Measurements from ENCODE around the gene ZMYM4.
"Not testable (repeated sequence)": the region's sequence is repeated elsewhere in the genome, so short reads cannot be mapped to it uniquely, and the experiment has no call there.

The ZMYM4 gene

GRCh38 chr1:35268282-35269200 is at the start of gene ZMYM4:
ZMYM4 (plus strand) TSS chr1:35268709; CDS start chr1:35269047, 338 bp downstream.
- peak; percentile 78 to 80 for DNase-seq (ENCODE audit: low read depth in 1 of 2, low spot score in 1 of 2)

DNA sequence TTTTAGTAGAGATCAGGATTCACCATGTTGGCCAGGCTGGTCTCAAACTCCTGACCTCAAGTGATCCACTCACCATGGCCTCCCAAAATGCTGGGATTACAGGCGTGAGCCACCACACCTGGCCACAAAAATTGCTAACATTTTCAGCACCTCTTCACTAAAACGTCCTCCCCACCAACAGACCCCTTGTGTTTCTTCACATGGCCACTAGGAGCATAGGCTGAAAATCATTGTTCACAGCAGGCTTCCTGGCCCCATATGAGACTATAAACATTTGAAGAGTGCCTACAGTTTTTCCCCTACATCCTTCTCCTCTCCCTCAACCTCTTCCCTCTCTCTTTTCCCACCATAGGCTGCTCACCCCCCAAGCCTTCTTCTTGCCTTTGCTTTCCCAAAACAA is 47.5 kb upstream of the ZMYM4 start:
- no peak for DNase-seq (ENCODE audit: low read depth in 1 of 2, low spot score in 1 of 2)

GRCh38 chr1:35222322-35223083 is 46.0 kb upstream of the ZMYM4 start:
- DNase-seq (ENCODE audit: low read depth in 1 of 2, low spot score in 1 of 2), result no peak

GRCh38 chr1:35223084-35223630 is 45.4 kb upstream of the ZMYM4 start:
- DNase-seq (ENCODE audit: low read depth in 1 of 2, low spot score in 1 of 2), result no peak

DNA sequence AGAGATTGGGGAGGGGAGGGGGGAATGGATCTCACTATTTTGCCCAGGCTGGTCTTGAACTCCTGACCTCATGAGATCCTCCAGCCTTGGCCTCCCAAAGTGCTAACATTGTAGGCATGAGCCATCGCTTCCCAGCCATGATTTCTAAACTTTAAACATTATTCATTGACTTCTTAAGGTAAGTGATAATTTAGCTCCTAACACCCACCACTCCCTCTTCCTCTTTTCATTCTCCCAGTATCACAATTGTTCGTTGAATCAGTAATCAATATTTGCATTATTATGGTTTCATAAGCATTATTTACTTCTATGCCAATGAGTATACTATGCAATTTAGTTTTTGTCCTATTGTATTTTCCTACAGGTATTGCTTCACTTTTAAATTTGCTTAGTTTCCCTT is 42.0 kb upstream of the ZMYM4 start:
- DNase-seq (ENCODE audit: low read depth in 1 of 2, low spot score in 1 of 2), result no peak

DNA sequence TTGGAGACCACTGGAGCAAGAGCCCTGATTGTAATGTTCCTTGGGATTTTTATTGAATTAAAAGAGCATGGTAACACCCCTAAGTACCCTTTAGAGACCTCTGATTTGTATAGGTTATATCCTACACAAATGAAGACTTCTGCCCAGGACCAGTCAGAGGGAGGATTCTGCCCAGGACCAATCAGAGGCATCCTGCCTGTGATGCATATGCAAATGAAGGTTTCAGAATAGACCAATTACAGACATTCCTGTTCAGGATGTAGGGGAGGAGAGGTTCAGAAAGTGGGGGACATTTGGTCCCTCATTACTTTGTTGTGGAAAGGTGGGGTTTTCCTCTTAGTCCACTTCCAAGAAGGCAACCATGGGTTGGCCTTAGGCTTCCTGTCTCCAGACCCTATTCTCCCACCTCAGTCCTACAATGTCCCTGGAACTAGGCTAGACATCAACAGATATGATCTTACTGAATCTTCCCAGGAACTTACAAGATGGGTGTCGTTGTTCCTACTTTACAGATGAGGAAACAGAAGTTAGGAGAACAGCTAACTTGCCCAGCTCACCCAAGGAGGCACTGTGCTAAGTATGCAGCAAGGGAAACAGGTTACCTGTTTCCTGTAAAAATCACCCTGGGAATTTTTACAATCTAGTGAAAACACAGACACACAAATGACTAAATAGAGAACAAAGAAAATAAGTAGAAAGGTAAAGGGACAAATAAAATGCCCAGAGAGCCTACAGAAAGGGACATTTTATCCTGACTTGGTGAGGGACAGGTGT is 38.7 kb upstream of the ZMYM4 start:
- no peak for DNase-seq (ENCODE audit: low read depth in 1 of 2, low spot score in 1 of 2)

DNA sequence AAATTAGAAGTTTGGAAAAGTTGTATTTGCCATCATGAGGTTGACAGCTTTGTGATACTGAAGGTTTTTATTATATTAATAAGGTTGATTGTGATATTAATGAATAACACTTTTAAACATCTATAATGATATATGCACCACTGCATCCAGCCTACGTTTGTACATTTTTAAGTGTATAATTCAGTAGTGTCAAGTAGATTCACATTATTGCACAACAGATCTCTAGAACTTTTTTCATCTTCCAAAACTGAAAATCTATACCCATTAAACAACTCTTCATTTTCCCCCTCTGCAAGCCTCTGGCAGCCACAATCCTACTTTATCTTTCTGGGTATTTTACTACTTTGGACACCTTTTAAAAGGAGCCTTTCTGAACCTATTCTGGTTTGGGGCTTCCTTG is 37.2 kb upstream of the ZMYM4 start:
- DNase-seq (ENCODE audit: low read depth in 1 of 2, low spot score in 1 of 2), result no peak

DNA sequence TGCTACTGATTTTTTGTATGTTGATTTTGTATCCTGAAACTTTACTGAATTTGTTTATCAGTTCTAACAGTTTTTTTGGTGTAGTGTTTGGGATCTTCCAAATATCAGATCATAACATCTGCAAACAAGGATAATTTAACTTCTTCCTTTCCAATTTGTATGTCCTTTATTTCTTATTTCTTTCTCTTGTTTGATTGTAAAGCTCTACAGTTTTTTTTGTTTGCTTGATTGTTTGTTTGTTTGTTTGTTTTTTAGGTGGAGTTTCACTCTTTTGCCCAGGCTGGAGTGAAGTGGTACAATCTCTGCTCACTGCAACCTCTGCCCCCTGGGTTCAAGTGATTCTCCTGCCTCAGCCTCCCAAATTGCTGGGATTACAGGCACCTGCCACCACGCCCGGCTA is 31.7 kb upstream of the ZMYM4 start:
- not testable (repeated sequence) for DNase-seq (ENCODE audit: low read depth in 1 of 2, low spot score in 1 of 2)

- no peak for DNase-seq (ENCODE audit: low read depth in 1 of 2, low spot score in 1 of 2)
These were observed 24.8 kb upstream of the ZMYM4 start for GRCh38 chr1:35243691-35244090.

DNA sequence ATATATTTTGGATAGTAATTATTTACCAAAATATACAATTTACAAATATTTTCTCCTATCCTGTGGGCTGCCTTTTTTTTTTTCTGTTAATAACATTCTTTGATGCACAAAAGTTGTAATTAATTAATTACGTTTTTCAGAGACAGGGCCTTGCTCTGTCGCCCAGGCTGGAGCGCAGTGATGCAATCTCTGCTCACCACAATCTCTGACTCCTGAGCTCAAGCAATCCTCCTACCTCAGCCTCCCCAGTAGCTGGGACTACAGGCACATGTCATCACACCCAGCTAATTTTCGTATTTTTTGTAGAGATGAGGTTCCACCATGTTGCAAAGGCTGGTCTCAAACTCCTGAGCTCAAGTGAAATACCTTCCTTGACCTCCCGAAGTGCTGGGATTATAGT is 21.3 kb upstream of the ZMYM4 start:
- no peak for DNase-seq (ENCODE audit: low read depth in 1 of 2, low spot score in 1 of 2)

- DNase-seq (ENCODE audit: low read depth in 1 of 2, low spot score in 1 of 2), result no peak
These were observed 14.6 kb upstream of the ZMYM4 start for GRCh38 chr1:35253941-35254340.

GRCh38 chr1:35255276-35255675 is 13.2 kb upstream of the ZMYM4 start:
- DNase-seq (ENCODE audit: low read depth in 1 of 2, low spot score in 1 of 2), result no peak

GRCh38 chr1:35259561-35259960 is 8.9 kb upstream of the ZMYM4 start:
- DNase-seq (ENCODE audit: low read depth in 1 of 2, low spot score in 1 of 2), result no peak

GRCh38 chr1:35261412-35262120 is 6.9 kb upstream of the ZMYM4 start:
- no peak for DNase-seq (ENCODE audit: low read depth in 1 of 2, low spot score in 1 of 2)

DNA sequence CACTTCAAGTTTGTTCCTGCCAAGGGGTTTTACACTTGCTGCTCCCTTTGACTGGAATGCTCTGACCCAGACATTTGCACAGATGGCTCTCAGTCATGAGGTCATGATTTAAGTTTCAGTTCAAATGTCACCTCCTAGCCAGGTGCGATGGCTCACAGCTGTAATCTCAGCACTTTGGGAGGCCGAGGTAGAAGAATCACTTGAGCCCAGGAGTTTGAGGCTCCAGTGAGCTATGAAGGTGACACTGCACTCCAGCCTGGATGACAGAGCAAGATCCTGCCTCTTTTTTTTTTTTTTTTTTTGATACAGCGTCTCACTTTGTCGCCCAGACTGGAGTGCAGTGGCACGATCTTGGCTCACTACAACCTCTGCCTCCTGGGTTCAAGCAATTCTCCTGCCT is 4.5 kb upstream of the ZMYM4 start:
- no peak for DNase-seq (ENCODE audit: low read depth in 1 of 2, low spot score in 1 of 2)

DNA sequence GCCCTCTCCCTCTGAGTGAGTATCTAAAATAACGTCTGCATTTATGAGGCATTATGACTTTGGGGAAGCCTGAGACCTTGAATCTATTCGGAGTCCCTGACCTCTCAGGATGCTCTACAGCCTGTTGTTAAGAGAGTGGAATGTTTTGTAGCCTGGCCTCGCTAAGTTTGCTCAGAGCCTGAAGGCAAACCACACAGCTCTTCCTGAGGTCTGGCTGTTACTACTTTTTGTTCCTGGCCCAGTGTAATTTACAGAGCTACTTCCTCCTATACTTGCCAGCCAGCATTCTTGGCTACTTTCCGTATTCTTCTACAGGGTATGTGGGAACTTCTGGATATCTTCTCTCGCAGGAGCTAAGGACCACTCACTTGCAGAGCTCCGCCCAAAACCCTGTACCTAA is 3.6 kb upstream of the ZMYM4 start:
- DNase-seq (ENCODE audit: low read depth in 1 of 2, low spot score in 1 of 2), result no peak

GRCh38 chr1:35266306-35266705 is 2.2 kb upstream of the ZMYM4 start:
- no peak for DNase-seq (ENCODE audit: low read depth in 1 of 2, low spot score in 1 of 2)

- no peak for DNase-seq (ENCODE audit: low read depth in 1 of 2, low spot score in 1 of 2)
These were observed 886 bp downstream of the ZMYM4 start for GRCh38 chr1:35269201-35269988.

GRCh38 chr1:35269989-35270289 is 1.4 kb downstream of the ZMYM4 start:
- DNase-seq (ENCODE audit: low read depth in 1 of 2, low spot score in 1 of 2), result no peak

DNA sequence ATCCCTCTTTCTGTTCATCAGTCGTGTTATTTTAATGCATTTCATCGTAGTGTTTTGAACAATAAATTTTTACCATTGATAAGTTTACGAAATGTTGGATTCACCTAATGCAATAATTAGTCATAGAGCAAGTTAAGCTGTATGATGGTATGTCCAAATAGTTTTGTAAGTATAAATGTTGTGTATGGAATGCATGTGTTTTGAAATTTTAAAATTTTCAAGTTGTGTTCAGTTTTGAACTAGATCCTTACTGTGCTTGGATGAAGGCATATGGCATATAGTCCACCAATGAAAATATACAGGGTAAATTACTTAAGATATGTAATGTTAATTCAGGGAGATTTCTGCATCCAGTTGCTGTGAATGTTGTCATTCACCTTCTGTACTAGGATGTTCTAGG is 2.3 kb downstream of the ZMYM4 start:
- no peak for DNase-seq (ENCODE audit: low read depth in 1 of 2, low spot score in 1 of 2)

All from stimulated activated CD4-positive, alpha-beta T cell treated with anti-CD3 and anti-CD28 coated beads, Interleukin-15, amount 100 ng/mL, for 1 hour (primary cell).